Effector CD4-positive, alpha-beta T cell (primary cell): ENCODE data around the gene CYP2C8. TPM values are rescaled to one million over a fixed set of nuclear protein-coding genes. Genes with fewer than 3 reads are reported as not detected.
"Not testable (repeated sequence)": the region's sequence is repeated elsewhere in the genome, so short reads cannot be mapped to it uniquely, and the experiment has no call there.

Source experiments
- DNase-seq: peaks from one replicate; pipeline ENCODE4 v3.0.0-alpha.2; 2020
- total RNA-seq: gene quantifications from one replicate; lab custom pipeline; 2026; lab: John Stamatoyannopoulos, UW

The CYP2C8 gene
- total RNA-seq: not detected

GRCh38 chr10:95069286-95069685 is at the start of gene CYP2C8:
TSS of gene CYP2C8 (minus strand) at chr10:95069497. CDS start at chr10:95069402, 95 bp downstream.
- DNase-seq: no peak

GRCh38 chr10:95116869-95117269 is 47.6 kb upstream of the CYP2C8 start:
- no peak for DNase-seq

GRCh38 chr10:95110823-95111222 is 41.5 kb upstream of the CYP2C8 start:
- not testable (repeated sequence) for DNase-seq

DNA sequence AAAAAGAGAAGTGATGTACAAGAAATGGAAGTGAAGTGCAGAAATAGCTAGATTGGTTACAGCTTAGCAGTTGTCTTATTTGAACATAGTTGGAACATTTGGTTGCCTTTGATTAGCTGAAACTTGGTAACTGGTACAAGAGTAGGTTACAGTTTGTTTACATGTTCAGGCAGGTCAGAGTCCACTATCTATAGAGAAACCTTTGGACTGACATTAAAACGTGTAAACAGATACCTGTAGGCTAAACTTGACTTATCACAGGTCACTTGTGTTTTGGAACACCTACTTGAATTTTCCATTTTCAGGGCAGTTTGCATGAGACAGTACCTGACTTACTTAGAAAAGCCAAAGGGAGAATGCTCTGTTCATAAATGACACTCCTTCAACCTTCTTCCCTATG is 28.5 kb upstream of the CYP2C8 start:
- DNase-seq: no peak

- no peak for DNase-seq
Observed at GRCh38 chr10:95096143-95096542, 26.8 kb upstream of the CYP2C8 start.

- DNase-seq: not testable (repeated sequence)
Observed at GRCh38 chr10:95079626-95080025, 10.3 kb upstream of the CYP2C8 start.

GRCh38 chr10:95077556-95077955 is 8.3 kb upstream of the CYP2C8 start:
- no peak for DNase-seq

DNA sequence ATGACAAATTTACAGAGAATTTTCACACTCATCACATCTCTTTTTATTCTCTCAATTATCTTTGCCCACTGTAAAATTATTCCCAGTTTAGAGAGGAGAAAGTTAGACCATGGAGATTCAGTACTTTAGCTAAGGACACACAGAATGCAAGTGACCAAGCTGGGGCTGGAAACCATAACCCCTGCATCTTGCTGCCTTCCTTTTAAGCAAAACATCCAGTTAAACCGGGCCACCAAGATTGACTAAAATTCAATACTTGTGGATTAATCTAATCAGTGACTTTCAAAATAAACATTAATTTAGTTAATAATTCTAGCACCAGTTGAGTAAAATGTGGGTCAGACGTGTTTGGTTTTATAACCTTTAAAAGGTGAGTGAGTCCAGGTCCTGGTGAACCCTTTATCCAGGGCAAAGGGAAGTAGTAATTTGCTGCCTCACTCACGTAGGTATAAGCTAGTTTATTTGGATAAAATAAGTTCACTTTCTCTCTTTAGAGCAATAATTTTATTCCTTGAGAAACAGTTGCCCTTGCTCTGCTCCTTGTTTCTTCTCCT is 1.9 kb upstream of the CYP2C8 start:
- no peak for DNase-seq

DNA sequence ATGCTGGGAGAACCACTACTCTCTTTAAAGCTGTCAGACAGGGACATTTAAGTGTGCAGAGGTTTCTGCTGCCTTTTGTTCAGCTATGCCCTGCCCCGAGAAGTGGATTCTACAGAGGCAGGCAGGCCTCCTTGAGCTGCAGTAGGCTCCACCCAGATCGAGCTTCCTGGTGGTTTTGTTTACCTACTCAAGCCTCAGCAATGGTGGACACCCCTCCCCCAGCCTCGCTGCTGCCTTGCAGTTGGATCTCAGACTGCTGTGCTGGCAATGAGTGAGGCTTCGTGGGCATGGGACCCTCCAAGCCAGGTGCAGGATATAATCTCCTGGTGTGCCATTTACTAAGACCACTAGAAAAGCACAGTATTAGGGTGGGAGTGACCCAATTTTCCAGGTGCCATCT is 5.2 kb downstream of the CYP2C8 start:
- DNase-seq: not testable (repeated sequence)

DNA sequence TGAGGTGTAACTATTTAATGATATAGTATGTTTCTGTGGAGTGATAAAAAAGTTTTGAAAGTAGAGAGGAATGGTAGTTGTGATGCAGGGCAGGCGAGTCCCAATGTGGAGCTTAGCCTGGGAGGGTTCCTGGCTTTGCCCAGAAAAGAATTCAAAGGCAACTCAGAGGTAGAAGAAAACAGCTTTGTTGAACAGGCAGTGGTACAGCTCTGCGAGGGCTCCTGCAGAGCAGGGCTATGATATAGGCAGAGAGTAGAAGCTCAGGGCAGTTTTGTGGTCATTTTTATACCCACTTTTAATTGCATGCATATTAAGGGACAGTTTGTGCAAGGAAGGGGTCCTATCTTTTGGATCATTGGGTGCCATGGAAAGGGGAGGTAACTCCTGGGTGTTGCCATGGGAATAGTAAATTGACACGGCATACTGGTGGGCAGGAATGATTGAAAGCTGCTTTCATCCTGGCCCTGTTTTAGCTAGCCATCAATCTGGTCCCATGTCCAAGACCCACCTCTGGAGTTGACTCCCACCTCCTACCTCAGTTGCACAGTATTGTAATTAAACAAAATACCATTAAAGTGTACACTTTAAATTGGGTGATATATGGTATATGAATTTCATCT is 12.4 kb downstream of the CYP2C8 start:
- DNase-seq: no peak

- no peak for DNase-seq
Observed at GRCh38 chr10:95049919-95050318, 19.4 kb downstream of the CYP2C8 start.

- DNase-seq: no peak
Observed at GRCh38 chr10:95048206-95048605, 21.1 kb downstream of the CYP2C8 start.

- DNase-seq: no peak
Observed at GRCh38 chr10:95039281-95039680, 30.0 kb downstream of the CYP2C8 start.

DNA sequence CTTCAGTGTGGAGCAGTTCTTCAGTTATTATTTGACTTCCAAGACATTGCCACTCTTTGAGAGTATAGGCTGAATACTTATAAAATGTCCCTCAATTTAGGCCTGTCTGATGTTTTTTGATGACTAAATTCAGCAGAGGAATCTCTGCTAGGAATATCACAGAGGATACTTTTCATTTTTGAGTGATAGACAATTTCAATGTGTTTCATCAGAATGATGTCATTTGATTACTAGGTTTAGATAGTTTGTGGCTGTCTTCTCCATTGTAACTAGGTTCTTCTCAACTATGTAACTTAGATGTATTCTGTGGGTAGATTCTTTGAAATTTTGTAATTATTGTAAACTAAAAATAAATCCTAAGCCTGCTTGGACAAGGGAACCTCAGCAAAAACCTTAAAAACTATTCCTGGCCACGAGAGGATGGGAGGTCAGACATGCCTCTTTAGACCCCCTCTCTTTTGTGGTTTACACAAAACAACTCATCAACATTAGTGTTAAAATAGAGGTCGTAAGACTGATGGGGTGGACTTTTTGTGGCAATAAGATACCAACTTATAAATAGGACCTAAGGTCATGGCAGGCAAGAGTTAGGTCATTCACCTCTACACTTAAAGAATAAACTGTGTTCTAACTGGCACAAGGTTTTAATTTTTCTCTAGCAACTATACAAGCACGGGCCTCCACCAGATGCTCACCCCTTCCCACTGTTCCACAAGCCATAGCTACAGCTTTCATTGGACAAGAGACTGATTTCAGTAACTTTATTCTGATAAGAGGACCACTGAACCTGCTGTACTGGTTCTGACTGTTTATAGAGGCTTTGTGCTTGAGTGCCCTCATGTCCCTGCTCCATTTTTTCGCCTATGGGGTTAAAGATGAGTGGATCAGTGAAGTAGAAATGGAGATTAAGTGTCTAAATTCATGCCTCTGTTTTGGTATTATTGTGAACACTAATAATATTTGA is 33.7 kb downstream of the CYP2C8 start:
- DNase-seq: no peak

DNA sequence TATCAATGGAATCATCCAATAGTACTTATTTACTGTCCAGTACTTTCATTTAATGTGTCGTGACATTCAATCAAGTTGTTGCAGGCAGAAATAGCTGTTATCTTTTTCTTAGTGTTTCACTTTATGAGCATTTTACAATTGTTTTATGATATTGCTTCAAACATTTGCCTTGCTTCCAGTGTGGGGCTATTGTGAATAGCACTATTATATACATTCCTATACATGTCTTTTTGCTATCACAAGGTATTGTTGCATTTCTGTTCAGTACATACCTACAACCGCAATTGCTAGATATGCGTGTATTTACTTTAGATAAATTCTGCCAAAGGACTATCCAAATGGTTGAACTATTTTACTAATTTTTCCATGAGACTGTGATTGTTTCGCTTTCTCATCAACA is 34.9 kb downstream of the CYP2C8 start:
- DNase-seq: no peak

- DNase-seq: no peak
Observed at GRCh38 chr10:95031656-95032055, 37.6 kb downstream of the CYP2C8 start.

- no peak for DNase-seq
Observed at GRCh38 chr10:95026461-95026860, 42.8 kb downstream of the CYP2C8 start.

DNA sequence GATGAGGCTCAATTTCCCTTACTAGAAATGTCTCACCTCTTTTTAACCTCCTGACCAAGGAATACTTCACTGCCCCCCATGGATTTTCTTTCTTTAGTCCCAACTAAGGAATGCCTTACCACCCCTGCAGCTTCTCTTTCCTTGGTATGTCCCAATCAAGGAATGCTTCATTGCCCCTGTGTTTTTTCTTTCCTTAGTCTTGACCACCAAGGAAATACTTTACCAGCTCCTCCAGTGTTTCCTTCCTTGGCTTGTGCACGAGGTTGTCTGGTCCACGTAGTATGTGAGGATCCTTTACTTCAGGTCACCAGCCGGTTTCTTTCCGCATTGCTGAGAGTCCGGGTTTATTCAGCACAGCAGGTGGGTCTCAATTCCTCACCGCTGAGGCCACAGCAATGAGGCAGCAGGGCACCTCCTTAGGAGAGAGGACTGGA is 71.5 kb downstream of the CYP2C8 start:
- no peak for DNase-seq

GRCh38 chr10:94992811-94993210 is 76.5 kb downstream of the CYP2C8 start:
- DNase-seq: no peak

DNA sequence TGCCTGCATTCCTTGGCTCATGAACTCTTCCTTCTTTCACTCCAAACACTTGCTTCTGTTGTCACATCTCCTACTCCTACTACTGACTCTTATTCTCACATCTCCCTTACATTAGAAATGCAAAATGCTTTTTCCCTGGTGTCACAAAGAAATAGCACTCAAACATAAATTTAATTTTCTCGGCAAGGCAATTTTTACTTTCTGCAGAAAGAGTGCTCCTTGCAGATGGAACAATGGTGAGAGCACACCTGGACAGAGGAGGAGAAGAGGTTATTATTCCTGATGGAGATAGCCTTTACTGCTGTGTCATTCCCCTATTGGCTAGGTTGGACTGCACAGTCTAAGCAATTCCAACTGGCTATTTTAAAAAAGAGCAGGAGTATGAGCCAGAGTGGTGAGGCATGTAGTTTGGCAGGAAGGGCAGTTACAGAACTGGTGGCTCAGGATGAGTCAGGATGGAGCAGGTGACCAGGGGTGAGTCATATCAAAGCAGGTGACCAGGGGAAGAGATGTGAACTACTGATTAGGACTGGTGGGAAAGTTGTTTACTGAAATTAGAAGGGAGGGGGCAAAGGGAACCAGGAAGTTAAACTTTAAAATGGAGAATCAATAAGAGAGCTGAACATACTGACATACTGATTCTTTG is 77.9 kb downstream of the CYP2C8 start:
- DNase-seq: no peak

- DNase-seq: no peak
Observed at GRCh38 chr10:94989192-94989591, 80.1 kb downstream of the CYP2C8 start.
